Endothelial cell of hepatic sinusoid (primary cell): ENCODE data around the gene TSTD2.
"Not testable (repeated sequence)": the region's sequence is repeated elsewhere in the genome, so short reads cannot be mapped to it uniquely, and the experiment has no call there.

Experiments used
- in situ Hi-C: cut with HindIII; loops from 2 replicates; pipeline ENCODE4 v1.10.0; 2017; ENCODE audit warnings: low sequenced_read_pairs

The TSTD2 gene

GRCh38 chr9:97593960-97594359 is 39.2 kb downstream of the TSTD2 start:
- in situ Hi-C loops = loop anchor here (25.0 kb wide), 1 partner anchor 107 kb away; no protein-coding TSS in a partner anchor

DNA sequence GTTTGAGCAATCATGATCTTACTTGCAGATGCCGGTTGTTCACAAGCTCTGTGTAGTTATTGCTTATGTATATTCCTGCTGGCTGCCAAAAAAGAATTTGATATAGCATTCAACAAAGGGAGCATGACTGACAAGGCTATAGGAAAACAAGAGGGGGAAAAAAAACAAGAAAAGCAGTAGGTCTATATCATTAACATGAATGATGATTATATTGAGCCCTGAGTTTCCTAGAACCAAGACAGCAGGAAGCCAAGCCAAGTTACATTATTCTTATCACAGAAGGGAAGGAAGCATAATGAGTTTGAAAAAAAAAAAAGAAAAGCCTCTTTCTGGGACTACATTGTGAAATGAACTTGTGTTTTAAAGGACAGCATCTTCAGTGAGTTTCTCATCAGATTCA is 41.0 kb downstream of the TSTD2 start:
- in situ Hi-C loops = loop anchor here (25.0 kb wide), 1 partner anchor 105 kb away; no protein-coding TSS in a partner anchor

- in situ Hi-C loops = loop anchor here (25.0 kb wide), 1 partner anchor 104 kb away; no protein-coding TSS in a partner anchor
Observed at GRCh38 chr9:97591535-97591934, 41.6 kb downstream of the TSTD2 start.

DNA sequence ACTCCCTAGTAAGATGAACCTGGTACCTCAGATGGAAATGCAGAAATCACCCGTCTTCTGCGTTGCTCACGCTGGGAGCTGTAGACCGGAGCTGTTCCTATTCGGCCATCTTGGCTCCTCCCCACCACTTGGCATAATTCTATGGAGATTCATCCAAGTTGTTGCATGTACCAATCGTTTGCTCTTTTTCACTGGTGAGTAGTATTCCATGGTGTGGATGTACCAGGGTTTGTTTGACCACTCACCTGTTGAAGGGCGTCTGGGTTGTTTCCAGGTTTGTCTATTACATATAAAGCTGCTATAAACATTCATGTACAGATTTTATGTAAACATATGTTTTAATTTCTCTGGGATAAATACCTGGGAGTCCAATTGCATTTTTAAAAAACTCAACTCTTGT is 46.3 kb downstream of the TSTD2 start:
- in situ Hi-C loops = loop anchor here (25.0 kb wide), 1 partner anchor 100 kb away; no protein-coding TSS in a partner anchor

- in situ Hi-C loops = loop anchor here (25.0 kb wide), 1 partner anchor 97 kb away; no protein-coding TSS in a partner anchor
Observed at GRCh38 chr9:97584778-97585177, 48.4 kb downstream of the TSTD2 start.

GRCh38 chr9:97581590-97581989 is 51.6 kb downstream of the TSTD2 start:
- in situ Hi-C loops = loop anchor here (25.0 kb wide), 1 partner anchor 94 kb away; no protein-coding TSS in a partner anchor

DNA sequence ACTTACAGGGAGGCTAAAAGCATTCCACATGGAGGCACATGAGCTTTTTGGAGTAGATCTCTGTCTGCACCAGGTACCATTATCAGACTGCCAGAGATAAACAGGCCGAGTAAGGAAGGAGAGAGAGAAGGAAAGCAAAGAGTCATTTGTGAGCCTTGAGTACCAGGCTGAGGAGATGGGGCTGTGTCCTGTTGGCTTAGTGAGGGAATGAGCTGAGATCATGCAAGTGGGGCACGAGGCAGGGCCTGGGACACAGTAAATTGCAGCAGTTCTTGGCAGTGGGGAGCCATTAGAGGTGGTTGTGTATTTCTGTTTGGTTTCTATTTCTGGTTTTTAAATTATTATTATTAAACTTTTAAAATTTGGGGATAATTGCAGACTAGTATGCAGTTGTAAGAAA is 53.3 kb downstream of the TSTD2 start:
- in situ Hi-C loops = loop anchor here (25.0 kb wide), 1 partner anchor 93 kb away; no protein-coding TSS in a partner anchor

DNA sequence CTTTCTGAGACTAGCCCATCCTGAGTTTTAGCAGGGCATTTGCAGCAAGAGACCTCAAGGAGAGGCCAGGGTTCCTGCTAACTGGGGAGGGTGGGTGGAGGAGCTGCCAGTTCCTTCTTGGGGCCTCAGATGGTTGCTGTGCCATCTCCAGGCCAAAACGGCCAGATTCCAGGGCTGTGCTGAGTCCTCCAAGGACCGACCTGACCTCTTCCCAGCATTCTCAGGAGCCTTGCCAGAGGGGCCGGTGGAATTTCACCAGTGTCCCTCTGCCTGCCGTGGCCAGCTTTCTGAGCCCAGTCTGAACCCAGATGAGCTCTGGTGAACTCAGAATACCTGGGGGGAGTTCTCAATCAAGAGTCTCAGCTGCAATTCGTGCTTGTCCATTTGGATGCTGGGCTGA is 54.3 kb downstream of the TSTD2 start:
- in situ Hi-C loops = loop anchor here (25.0 kb wide), 1 partner anchor 92 kb away; no protein-coding TSS in a partner anchor

DNA sequence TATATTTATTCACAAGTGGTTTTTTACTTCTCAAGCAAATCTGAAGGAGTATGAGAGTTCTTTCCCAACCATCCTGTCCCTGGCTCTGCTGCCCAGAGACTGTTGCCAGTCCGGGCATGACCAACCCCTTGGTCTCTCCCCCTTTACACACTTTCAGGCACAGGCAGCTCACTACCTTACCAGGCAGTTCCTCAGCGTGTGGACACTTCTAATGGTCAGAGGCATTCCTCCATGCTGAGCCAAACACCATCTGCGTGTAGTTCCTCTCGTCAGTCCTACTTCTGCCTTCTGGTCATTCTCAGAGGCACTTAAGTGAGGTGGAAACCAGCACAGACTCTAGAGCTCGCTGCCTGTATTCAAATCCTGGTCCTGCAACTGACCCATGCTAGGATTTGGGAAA is 56.1 kb downstream of the TSTD2 start:
- in situ Hi-C loops = loop anchor here (25.0 kb wide), 1 partner anchor 90 kb away; no protein-coding TSS in a partner anchor

- in situ Hi-C loops = loop anchor here (25.0 kb wide), 1 partner anchor 88 kb away; no protein-coding TSS in a partner anchor
Observed at GRCh38 chr9:97575673-97576200, 57.4 kb downstream of the TSTD2 start.

- in situ Hi-C loops = loop anchor here (25.0 kb wide), 1 partner anchor 88 kb away; no protein-coding TSS in a partner anchor
Observed at GRCh38 chr9:97574921-97575672, 58.1 kb downstream of the TSTD2 start.

- in situ Hi-C loops = not testable (repeated sequence)
Observed at GRCh38 chr9:97574101-97574571, 59.0 kb downstream of the TSTD2 start.

GRCh38 chr9:97573482-97574073 is 59.6 kb downstream of the TSTD2 start:
- in situ Hi-C loops = no loop called here

DNA sequence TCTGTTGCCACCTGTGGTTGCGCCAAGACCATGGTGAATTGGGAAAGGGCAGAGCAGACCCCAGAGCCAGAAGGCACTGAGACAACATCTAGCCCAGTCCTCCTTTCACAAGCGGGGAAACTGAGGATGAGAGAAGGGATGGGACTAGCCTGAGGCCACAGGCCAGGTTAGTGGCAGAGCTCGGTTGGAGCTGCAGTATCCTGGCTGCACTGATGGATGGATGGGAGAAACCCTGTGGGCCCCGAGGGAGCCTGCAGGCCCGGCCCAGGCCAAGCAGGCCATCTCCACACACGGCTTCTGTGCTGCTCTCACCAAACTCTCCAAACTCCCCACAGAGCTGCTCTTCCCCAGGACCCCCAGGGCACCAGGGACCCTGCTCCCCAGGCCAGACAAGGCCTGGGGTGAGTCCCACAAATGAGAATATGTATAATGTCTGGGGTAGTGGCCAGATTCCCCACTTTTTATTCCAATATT is 60.2 kb downstream of the TSTD2 start:
- in situ Hi-C loops = no loop called here

- in situ Hi-C loops = no loop called here
Observed at GRCh38 chr9:97572196-97572891, 60.8 kb downstream of the TSTD2 start.

DNA sequence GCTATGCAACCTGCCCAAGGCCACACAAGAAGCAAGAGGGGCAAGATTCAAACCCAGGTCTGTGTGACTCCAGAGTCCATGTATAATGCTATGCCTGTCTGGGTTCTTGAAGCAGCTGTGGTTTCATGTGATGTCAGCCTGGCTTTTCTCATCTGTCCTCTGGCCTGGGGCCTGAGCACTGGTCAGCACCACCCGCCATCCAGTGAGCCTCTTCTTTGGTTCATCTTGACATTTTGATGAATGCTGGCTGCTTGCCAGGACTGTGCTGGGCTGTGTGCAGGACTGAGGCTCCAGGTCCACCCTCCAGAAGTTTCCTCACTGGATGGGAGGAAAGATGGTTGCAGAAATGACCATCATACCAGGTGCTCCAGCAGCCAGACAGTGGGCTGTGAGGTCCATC is 61.5 kb downstream of the TSTD2 start:
- in situ Hi-C loops = no loop called here

GRCh38 chr9:97570899-97571298 is 62.3 kb downstream of the TSTD2 start:
- in situ Hi-C loops = no loop called here

- in situ Hi-C loops = no loop called here
Observed at GRCh38 chr9:97568461-97569275, 64.5 kb downstream of the TSTD2 start.

DNA sequence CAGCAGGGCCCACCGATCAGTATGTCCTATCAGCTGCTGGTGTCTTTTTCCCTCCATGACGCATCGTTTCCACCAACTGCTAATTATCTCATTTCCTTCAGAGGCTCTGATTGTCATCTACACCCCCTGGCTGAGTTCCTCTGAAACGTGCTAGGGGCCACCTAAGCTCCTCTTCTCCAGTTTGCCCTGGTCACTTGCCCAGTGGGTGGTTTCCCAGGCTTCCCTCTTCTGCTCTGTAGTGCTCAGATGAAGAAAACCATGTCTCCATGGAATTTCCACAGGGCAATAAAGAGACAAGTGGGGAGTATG is 65.3 kb downstream of the TSTD2 start:
- in situ Hi-C loops = no loop called here
